GM20000 (cell line): ENCODE data around the gene MAP3K6.

Experiments used
- DNase-seq: peaks from one replicate; pipeline ENCODE4 v3.0.0; 2012; ENCODE audit warnings: low spot score
- CTCF ChIP-seq: IDR thresholded peaks from 2 replicates; pipeline ENCODE4 v1.5.1; 2012; ENCODE audit warnings: mild to moderate bottlenecking, control low read depth; ENCODE audit errors: extremely low read depth, missing control alignments

The MAP3K6 gene

DNA sequence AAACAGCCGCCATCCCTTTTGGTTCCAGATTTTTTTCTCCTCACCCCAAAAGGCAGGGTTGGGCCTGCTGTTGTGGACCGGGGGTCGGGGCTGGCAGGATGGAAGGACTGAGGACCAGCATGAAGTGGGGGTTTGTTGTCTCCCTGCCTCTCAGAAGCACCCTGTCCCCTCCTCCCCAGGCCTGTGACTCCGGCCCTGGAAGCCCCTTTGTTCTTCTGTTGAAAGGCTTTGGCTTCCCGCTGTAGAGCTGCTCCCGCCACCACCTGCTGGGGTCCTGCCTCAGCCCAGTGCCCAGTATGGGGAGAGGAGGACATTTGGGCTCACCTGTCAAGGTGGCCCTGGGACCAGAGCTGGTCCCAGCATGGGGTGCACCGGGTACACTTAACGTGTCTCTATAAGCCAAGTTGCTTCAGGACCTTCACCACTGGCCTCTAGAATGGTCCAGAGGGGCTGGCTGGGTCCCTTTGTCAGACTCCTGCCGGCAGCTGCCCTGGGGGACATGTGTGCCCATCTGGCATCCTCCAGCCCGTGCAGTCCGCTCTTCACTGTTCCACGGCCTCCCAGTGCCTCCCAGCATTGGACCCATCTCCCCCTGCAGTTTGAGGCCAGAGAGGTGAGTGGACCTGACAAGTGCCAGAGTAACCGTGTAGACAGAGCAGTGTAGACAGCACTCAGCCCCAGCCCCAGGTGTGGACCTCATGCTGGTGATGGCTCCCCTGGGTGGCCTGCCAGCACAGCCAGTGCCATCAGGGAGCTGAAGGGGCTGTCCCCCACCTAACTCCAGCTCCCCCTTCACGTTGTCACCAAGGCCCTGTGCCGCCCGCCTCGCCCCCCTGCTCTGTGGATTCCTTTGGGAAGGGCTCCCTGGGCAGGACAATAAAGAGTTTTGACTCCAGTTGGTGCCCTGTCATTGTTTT is 31.0 kb downstream of the MAP3K6 start:
- no peak for DNase-seq

DNA sequence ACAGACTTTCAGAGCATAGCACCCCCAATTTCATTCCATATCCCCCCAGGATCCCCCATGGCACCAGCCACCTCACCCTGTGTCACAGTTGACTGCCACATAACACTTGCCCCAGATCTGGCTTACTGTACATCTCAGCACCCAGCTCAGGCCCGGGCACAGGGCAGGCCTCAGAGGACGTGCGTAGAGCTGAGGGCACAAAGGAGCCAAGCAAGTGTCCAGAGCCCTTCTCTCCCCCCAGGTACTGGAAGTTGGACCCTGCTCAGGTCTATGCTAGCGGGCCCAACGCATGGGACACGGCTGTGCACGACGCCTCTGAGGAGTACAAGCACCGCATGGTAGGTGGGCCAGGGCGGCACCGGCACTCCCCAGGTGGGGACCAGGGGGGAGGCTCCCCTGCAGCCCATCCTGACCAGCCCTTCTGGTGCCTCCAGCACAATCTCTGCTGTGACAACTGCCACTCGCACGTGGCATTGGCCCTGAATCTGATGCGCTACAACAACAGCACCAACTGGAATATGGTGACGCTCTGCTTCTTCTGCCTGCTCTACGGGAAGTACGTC is 33.0 kb downstream of the MAP3K6 start:
- no peak for TF ChIP-seq CTCF
- no peak for DNase-seq

More for the DNA sequence above, 31.0 kb downstream of the MAP3K6 start:
- no peak for TF ChIP-seq CTCF

DNA sequence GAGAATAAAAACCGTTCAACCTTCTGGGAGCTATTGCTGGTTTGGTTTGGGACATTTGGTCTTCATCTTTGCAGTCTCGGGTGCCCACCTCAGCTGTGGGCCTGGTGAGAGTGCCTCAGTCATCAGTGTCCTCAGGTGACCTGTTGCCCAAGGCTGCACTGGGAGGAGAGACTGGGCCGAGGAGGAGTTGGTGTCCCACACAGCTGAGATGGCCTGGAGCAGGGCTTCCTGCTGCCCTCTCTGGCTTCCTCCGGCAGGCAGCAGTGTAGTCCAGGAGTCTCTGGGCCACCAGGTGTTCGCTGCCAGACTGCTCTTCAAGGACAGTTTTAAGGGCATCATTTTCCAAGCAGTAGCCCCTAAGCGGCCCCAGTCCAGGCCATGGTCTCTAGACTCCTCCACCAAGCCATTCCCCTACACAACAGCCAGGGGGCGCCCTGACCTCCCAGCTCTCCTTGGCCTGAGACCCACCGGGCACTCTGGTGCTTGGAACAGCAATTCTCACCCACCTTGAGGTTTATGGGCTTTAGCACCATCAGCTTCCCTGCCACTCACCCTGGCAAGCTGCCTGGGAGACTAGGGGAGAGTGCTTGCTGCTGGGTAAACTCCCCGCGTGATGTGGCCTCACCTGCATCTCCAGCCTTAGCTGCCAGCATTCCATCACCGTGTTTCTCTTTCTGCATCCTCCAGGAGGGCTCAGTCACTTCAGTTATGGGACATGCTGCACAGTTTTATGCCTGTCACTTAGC is 34.1 kb downstream of the MAP3K6 start:
- TF ChIP-seq CTCF, result peak; percentile 85
- DNase-seq, result peak; percentile 68

GRCh38 chr1:27331922-27332321 is 34.8 kb downstream of the MAP3K6 start:
- TF ChIP-seq CTCF, result no peak
- no peak for DNase-seq

DNA sequence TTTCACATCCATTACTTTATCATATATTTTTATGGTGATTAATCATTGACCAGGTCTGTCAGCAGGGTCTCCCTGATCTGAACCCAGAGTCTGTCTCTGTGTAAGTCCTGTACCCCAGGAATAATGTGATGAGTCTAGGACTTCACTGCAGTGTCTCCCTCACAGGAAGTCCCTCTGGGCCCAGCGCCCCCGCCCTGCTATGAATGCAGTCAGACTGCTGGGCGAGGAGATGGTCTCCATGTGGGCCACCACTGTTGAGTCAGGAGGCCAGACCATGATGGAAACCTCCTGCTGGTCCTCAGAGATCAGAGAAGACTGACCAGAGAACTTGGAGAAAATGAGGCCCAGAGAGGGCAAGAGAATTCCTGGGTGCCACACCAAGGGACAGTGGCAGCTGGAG is 35.3 kb downstream of the MAP3K6 start:
- TF ChIP-seq CTCF, result no peak
- no peak for DNase-seq

GRCh38 chr1:27330786-27331185 is 36.0 kb downstream of the MAP3K6 start:
- TF ChIP-seq CTCF, result no peak
- DNase-seq, result no peak

DNA sequence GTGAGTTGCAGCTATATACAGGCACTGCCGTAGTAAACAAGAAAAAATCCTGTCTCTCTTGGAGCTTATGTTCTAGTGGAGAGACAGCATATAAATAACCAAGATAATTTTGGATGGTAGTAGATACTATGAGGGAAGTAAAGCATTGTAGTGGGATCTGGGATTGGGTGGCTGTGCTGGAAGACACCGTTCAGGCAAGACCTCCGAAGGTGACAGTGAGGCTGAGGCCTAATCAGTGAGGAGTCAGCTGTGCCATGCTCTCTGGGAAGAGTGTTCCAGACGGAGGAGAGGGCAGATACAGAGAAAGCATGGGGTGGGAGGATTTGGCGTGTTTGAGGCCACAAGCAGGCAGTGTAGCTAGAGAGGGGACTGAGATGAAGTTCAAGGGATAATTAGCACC is 38.8 kb downstream of the MAP3K6 start:
- DNase-seq, result no peak
- TF ChIP-seq CTCF, result no peak
